HG03520 (cell line): ENCODE data around the gene ACAD8.
"Not testable (repeated sequence)": the region's sequence is repeated elsewhere in the genome, so short reads cannot be mapped to it uniquely, and the experiment has no call there.

Experiments
- ATAC-seq: cut with Tn5 transposase; IDR thresholded peaks from one replicate; pipeline ENCODE4 v1.9.1; 2021; ENCODE audit warnings: mild to moderate bottlenecking, moderate library complexity; ENCODE audit not compliant: unreplicated experiment

Gene ACAD8

DNA sequence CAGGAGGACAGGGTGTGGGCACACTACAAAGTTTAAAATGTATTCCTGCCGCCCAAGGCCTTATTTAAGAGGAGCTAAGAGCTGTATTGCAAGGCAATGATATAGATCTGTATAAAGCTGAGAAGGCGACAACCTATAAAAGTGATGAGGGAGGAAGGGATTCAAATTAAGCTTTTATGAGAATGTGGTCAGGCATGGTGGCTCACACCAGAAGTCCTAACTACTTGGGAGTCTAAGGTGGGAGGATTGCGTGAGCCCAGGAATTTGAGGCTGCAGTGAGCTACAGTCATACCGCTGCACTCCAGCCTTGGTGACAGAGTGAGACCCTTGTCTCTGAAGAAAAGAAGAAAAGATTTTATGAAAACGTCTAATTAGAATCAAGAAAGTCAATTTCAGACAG is 13.1 kb downstream of the ACAD8 start:
- ATAC-seq, result no peak

DNA sequence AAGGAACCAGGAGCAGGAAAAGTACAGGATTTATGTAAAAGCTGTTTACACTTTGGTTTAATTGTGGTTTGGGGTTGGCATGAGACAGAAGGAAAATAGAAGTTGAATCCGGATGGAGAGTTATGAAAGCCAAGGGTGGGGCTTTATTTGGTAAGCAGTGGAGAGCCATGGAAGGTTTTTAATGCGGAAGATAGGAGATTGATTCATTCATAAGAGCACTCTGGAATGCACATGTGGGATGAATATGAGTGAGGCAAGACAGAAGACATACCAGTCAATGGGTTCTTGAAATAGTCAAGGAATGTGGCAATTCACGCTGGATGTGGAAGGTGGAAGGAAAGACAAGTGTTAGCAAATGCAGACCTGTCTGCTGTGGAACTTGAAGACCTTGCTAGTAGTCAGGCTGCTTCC is 13.5 kb downstream of the ACAD8 start:
- ATAC-seq, result no peak

DNA sequence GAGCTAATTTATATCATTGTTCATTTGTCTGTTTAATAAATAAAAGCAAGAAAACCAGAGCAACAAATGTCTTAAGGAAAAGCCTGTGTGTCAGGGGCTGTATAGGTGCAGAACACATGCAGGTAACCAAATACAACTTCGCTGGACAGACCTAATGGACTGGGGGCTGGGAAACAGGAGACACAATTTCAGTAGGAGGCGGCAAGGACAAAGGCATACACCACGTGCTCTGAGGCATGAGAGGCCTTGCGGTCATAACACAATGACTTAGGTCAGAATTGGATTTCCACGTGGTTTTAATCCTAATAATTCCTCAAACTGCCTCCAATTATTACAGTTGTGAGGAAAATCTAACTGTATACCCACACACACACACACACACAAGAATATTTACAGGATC is 14.1 kb downstream of the ACAD8 start:
- no peak for ATAC-seq

DNA sequence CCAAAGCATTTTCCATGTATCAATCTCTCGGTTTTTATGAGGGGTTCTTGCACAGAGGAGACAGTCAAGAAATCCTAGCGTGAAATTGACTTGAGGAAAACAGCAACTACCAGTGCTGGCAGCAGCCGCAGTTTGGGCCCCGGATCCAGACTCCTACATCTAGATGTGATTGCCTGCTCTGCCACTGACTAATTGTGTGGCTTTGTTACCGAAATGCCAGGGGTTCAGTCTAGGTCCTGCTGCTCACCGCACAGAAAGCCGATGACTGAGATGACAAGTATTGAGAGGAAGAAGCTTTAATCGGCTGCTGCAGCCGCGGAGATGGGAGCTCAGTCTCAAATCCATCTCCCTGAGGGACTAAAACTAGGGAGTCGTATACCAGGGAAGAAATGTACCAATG is 14.6 kb downstream of the ACAD8 start:
- ATAC-seq, result no peak

DNA sequence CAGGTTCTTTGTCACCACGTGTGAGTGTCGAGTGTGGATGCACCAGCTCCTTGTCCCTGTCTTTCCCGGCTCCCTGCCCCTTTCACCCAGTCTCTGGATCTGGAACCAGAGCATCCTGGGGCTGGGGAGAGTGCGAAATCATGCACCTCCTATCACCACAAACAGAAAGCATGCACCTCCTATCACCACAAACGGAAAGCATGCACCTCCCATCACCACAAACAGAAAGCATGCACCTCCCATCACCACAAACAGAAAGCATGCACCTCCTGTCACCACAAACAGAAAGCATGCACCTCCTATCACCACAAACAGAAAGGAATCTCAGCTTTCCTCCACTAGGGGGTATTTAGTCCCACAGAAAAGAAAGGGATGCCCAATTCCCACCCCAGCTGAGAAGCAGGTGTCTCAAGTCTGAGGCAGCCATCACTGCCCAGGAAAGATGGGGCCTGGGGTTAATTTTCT is 16.9 kb downstream of the ACAD8 start:
- ATAC-seq, result no peak

DNA sequence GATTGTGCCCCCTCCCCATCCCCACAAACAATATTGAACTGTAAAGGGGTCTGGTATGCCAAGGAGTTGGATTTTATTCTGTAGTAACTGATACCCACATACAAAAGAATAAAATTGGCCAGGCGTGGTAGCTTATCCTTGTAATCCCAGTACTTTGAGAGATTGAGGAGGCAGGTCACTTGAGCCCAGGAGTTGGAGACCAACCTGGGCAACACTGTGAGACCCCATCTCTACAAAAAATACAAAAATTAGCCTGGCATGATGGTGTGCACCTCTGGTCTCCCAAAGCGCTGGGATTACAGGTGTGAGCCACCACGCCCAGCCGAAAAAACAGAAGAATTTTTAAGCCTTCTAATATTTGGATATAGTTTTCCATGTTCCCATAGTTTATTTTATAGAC is 18.6 kb downstream of the ACAD8 start:
- ATAC-seq, result no peak

DNA sequence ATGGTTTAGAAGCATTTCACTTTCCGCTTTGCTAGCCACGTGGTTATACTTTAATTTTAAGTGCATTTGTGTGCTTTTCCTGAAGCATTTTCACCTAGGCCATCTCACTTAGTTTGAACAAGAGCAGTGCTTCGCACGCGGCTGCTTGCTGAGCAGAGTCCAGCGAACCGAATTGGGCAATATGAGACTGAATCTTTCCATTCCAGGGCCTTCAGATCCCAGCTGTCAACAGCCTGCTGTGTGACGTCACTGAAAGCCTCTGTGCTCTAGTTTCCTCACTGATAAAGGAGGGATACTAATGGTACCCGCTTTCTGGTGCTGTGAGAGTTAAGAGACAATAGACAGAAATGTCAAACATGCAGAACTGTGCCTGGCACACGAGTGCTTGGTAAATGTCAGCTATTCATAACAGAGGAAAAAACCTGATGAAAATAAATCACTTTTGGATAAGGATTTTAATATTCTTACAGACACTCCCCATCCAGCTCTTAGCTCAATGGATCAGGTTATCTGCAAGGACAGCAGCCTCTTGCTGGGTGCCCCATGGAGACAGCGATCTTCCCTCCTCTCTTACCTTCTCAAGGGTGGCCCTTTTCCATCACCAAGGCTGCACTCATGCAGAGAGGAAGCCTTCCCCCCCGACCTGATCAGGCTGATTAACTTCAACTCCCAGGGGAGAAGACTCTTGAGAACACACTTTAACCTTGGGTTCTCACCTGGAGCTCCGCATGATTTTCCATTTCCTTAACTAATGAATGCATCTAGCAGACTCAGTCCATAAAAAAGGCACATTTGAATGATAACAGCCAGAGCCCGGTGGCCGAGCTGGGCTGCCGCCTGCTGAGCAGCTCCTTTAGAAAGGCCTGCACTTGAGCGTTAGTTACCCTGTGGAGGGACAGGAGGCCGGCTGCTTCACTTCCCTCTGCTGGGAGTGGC is 19.3 kb downstream of the ACAD8 start:
- no peak for ATAC-seq

DNA sequence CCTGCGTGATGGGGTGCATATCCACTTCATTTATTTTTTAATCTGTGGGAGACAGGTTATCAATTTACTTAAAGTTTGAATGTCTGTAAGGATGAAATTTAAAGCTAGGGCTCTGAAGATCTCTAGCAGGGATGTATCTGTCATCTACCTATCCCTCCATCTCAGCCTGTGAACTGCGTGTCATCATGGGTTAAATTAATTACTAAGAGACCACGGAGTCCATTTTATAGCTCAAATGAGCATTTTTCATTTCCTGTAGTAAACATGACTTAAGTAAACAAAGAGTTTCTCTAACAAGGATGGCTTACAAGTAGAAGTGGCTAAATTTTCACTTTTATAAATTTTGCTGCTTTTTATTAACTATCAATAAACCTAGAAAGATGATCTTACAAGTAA is 19.9 kb downstream of the ACAD8 start:
- ATAC-seq, result no peak

DNA sequence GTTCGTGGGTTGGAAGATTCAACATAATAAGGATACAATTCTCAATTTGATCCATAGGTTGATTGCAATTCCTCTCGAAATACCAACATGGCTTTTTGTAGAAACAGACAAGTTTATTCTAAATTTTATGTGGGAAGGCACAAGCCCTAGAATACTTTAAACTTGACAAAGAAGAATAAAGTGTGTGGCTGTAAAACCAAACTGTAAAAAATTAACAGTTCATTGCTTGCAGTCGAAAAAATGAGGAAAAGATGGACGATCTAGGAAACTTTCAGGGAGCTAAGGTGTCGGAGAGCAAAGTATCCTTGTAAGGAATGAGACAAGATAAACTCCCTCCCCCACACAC is 21.8 kb downstream of the ACAD8 start:
- no peak for ATAC-seq

DNA sequence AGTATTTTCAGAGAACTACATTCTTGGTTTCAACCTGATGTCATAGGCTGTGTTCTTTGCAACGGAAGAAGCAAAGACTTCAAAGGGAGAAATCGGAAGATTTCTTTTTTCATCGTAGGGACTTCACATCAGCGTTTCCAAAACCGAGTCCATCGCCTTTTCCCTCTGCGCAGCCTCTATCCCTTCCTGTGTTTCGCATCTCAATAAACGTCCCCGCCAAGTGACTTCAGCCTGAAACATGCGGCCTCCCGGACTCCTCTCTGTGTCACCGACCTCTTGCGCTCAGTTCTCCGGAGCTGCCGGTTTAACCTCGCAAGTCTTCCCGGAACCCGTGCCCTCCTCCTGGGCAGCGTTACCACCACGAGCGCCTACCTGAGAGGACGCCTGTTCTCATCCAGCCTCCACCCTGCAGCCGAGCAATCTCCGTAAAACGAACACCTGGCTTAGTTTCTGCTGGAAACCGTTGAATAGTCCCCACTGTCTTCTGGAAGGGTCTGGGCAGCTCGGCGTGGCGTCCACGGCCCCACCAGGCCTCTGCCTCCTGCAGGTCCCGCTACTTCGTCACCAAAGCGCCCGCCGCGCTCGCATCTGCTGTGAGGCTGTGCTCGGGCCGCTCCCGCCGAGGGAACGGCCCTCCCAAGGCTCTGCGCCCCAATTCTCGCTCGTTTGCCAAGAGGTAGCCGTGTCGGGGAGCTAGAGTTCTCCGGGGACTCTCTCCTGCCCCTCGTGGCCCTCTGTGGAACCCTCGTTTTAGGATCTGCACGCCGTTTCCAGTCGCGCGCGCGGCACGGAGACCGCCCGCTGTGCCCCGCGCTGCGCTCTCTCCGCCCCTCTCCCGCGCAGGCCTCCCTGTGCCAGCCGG is 22.4 kb downstream of the ACAD8 start, which contains the start of gene GLB1L3:
GLB1L3 (plus strand) TSS at position 846 of the 862 bp plus-strand sequence. CDS start 362 bp downstream, outside the sequence.
- ATAC-seq, result peak; percentile 80

DNA sequence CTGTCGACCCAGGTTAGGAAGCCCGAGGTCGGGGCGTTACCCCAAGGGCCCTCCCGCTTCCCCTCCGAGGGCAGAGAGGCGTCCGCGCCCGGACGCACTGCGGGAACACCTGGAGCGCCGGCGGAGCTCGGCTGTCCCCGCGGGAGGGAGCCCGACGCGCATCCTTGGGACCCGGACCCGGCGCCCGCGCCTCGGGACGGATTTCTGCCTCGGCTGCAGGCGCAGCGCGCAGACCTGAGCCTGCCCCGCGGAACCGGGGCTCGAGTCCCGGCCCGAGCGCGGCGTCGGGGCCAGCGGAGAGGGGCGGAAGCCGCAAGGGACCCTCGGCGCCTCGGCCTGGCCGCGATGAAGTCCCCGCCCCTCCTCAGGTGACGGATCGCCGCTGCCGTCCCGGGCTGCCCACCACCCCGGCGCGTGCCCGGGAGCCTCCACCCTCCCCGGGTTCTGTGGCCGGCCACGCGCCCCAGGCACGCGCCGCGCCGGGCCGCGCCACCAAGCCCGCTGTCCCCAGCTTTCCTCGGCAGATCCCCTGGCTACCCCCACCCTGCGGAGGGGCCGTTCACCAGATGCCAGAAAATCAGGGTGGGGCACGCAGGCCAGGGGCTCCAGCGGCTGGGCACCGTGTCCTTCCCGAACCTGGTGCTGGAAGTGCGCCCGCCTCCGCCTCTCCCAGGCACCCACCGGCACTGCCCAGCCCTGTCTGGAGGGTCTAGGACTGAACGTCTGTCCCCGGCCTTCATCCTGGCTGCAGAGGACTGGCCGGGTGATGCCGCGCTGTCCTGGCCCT is 23.2 kb downstream of the ACAD8 start:
- no peak for ATAC-seq

DNA sequence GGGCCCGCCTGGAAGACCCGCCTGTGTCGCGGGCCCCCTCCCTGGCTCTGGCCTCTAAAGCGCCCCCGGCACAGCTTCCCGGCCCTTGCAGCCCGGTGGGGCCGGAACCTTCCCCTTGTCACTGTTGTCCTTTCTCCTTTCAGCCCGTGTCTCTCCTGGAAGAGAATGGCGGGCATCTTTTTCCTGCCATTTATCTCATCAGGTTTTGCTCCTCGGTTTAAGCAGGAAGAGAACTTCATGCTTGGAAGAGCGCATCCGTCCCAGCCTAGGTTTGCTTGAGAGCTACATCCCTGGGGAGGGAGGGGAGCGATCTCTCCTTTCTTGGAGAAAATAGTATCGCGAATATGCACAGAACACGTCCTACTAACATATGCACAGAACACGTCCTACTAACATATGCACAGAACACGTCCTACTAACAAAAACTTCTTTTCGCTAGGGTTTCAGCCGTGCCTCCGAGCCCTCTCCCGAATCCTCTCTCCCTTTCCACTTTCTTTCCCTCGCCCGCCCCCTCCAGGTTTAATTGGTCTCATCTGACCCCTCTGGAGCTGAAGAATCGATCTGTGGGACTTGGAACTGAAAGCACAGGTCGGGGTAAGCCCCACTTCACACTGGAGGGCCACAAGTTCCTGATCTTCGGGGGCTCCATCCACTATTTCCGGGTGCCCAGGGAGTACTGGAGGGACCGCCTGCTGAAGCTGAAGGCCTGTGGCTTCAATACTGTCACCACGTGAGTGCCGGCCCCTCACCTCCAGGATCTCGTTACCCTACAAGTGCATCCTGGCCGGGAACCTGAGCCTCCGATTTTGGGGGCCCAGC is 24.0 kb downstream of the ACAD8 start:
- ATAC-seq, result no peak

DNA sequence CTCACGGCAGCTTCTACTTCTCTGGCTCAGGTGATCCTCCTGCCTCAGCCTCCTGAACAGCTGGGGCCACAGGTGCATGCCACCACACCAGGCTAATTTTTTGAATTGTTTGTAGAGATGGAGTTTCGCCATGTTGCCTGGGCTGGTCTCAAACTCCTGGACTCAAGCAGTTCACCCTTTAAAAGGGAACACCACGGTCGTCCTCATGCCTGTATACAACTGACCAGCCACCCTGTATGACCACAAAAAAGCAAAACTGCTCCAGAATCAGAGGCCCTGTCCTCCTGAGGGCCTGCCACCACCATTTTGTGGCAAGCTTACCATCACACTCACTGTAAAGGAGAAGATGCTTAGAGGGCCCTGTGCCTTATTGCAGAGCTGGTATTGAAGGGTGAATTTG is 25.0 kb downstream of the ACAD8 start:
- ATAC-seq, result no peak

DNA sequence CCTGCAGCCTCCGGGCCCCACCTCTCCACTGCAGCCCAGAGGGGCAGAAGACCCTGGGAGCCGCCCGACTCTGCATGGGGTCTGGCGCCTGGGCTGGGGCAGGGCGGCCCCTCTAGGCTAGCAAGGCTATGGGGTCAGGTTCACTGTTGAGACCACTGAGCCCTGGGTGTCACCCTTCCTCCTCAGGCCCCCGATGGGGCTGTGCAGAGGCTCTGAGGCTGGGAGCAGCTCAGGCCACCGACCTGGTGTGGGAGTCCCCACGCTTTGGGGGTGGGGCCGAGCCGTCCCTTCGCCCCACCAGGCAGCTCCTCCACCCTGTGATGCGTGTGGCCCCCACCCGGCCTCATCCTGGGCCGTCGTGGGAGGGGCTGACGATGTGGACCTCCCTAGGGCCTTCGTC is 28.3 kb downstream of the ACAD8 start:
- not testable (repeated sequence) for ATAC-seq

DNA sequence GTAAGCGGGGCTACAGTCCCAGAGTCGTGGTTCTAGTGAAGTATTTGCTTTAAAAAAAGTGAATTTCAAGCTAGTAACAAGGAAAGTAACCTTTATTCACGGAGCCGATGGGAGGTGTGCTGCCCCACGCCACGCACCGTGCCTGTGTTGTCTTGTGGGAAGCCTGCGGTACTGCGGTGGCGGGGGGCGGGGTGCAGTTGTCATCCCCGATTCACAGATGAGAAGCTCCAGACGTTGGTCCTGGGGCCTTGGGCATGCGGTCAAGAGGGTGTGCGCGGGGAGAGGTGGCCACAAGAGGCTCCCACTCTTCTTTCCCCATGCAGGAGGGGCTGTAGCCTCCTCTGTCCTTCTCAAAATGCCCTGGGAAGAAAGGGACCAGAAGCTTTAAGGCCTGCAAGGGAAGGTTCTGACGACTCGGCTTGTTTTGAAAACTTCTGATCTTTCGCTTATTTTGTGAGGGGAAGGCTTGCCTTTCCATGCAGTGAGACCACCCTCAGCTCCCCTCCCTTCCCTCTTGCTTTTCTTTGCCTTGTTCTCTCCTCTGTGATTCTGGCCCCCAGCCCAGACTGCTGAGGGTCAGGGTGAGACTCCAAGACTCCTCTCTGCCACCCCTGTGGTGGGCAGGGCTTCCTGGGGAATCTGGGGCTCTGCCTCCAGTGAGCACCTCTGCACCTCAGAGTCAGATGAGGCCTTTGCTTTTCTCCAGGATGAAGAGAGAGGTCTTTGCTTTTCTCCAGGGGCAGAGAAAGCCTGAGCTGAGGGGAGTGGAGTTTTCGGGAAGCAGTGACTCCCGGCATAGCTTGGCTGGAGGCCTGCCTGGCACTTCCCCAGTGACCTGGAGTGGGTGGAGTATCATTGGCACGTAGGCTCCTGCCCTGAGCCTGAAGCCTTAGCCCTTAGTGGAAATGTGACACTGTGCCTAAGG is 29.0 kb downstream of the ACAD8 start:
- ATAC-seq, result no peak

DNA sequence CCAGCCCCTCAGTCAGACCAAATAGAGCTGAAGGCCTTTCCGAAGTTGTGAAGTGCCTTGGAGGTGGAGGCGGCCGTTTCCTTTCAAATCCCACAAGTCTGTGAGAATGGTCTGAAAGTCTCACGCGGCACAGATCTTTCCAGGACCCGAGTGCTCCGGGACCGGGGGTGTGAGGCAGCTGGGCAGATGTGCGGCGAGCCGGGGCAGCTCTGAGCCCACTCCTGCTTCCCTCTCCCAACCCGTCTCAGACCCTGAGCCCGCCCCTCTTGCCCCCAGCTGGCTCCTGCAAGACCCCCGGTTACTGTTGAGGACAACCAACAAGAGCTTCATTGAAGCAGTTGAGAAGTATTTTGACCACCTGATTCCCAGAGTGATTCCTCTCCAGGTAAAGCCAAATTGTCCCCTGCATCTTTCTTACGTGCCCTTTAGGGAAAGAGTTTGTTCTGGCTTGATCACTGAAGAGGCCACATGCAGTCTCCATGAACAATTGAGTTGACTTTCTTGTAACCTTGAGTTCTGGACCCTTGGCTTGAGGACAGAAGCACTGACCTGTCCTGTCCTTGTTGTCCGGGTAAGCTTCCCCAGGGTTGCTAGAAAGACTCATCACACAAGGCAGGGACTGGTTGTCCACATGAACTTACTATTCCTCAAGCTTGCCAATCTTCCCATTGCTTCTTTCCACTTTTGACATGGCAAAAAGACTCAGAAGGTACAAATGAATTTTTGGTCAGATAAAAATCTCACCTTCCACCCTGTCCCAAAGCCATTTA is 30.3 kb downstream of the ACAD8 start:
- no peak for ATAC-seq

DNA sequence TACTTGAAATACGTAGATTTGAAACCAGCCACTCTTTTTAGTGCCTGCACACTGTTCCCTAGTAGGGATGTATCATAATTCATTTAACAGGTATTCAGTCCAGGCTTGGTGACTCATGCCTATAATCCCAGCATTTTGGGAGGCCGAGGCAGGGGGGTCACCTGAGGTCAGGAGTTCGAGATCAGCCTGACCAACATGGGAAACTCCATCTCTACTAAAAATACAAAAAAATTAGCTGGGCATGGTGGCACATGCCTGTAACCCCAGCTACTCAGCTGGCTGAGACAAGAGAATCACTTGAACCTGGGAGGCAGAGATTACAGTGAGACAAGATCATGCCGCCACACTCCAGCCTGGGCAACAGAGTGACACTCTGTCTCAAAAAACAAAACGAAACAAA is 31.0 kb downstream of the ACAD8 start:
- not testable (repeated sequence) for ATAC-seq

DNA sequence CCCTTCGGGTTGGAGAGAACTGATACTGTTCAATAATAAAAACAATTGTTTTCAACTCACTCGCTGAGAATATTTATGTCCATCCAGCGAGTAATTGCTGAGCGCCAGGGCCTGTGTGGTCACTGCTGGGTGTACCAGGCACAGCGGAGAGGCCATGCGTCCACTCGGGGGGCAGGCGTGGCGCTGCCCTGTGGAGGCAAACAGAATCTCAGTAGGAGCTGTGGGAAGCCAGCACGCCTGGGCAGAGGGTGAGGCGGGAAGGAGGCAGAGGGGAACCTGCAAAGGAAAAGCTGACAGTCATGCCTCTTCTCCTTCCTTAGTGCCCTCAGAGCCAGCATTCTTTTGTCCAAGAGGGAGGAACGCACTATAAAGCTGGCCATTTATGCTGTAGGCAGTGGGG is 34.2 kb downstream of the ACAD8 start:
- no peak for ATAC-seq
